A673 (cell line): ENCODE results near the gene TSSK1B.

Source experiments
- CTCF ChIP-seq: fragments of 300-800, 200-600 bp; sonication (generic); conservative IDR thresholded peaks from 2 replicates; pipeline ENCODE4 v1.5.1; 2017; ENCODE audit warnings: low read depth, mild to moderate bottlenecking, antibody characterized with exemption, low read length, moderate library complexity, mixed read lengths
- EZH2 ChIP-seq: fragments of 200-600 bp; sonication (generic); IDR thresholded peaks from 2 replicates; pipeline ENCODE4 v1.6.1; 2017; ENCODE audit warnings: borderline replicate concordance, low read depth, mild to moderate bottlenecking, mixed read lengths, antibody characterized with exemption, low read length; ENCODE audit not compliant: poor library complexity, severe bottlenecking

DNA sequence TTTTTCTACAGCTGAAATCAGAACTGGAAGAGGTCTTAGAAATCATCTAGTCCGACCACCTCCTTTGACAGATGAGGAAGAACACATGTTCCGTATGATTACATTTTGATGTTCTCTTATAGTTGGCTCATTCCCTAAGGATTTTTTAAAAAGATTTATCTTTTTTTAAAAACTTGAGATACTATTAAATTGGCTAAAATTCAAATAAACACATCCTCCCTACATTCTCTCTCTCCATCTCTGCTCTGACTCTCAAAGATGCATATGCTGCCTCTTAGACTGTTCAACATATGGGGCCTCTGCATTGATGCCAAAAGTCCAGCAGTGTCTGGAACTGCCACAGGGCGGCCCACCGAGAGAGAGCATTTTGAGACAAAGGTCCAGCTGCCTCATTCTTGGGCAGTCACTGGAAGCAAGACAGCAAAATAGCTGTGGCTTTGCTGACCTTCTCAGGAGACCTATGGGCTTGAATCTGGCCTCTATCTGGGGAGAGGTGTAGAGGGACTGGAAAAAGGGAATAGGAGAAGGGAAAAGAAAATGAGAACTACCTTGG lies 12.8 kb upstream of the TSSK1B start:
- TF ChIP-seq CTCF (no peak; the same call in 1 of the 2 replicates), EZH2 (no peak)
